ENCODE measurements around the gene COL19A1.

DNA sequence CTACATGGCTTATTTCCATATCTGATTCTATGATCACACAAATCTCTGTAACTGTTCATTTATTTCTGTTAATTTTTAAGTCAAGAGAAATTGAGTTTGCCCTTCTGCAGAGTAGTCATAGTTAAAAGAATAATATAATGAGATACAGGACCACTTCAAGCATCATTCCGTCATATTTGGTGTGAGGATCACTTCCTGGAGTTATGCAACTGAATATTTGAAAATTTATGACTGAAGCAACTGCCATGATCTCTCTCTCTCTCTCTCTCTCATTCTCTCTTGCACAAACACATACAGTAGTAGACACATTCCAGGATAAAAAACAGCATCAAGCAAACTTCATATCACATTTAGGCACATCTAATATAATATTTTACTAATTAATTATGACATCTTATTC is 320.1 kb downstream of the COL19A1 start:
- TF ChIP-seq YY1 (IDR thresholded peaks at IDR 0.05; ENCODE audit: insufficient read depth, insufficient read length) (no peak), SUZ12 (IDR thresholded peaks at IDR 0.05; ENCODE audit: extremely low read depth, insufficient read depth, insufficient read length) (no peak)

Measured in NT2/D1 (cell line).